Mononuclear cell (primary cell): ENCODE data around the gene POLR2M. TPM values are rescaled to one million over a fixed set of nuclear protein-coding genes. Genes with fewer than 3 reads are reported as not detected.

ENCODE experiments used
- H3K27me3 ChIP-seq: 2 replicates; pipeline ENCODE4 v1.6.0; 2011; ENCODE audit warnings: low read length, control low read depth; ENCODE audit not compliant: insufficient read depth
- H3K4me1 ChIP-seq: 2 replicates; pipeline ENCODE4 v1.5.1; 2011; ENCODE audit warnings: mild to moderate bottlenecking, low read length, control low read depth; ENCODE audit not compliant: insufficient read depth
- H3K4me3 ChIP-seq: 2 replicates; pipeline ENCODE4 v1.5.1; 2011; ENCODE audit warnings: mild to moderate bottlenecking, low read length, moderate library complexity
- H3K9me3 ChIP-seq: 2 replicates; pipeline ENCODE4 v1.5.1; 2011; ENCODE audit warnings: low read depth, mild to moderate bottlenecking, control low read depth, low read length
- total RNA-seq: library from RNA; depleted of rRNA; stranded (reverse); fragments of >200 nt; gene quantifications from one replicate; pipeline ENCODE4 v1.2.3, GENCODE V29; 2012

POLR2M gene
- total RNA-seq, 1 donor = 103 TPM

DNA sequence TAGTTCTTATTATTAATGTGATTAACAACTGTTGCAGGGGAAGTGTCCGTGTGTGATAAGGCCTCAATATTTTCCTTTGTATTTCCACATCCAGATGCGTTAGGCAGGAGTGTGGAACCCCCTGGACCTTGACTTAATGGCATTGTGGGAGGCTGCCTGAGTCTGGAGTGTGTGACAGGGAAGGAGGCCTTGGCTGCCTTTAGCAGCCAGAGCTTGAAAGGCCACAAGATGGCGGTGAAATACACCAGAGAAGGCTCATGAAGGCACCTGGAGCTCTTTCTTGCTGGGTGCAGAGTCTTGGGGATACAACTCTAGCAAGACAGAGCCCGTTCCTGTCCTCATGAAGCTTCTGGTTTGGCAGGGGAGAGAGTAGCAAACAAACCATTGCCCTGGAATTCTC, 36.9 kb downstream of the POLR2M start:
- no peaks in the 10 kb centered on the region for H3K27me3 ChIP-seq
- no peaks in the 10 kb centered on the region for H3K4me1 ChIP-seq
- no peaks in the 10 kb centered on the region for H3K9me3 ChIP-seq
- no peak overlapping the region for H3K4me3 ChIP-seq

DNA sequence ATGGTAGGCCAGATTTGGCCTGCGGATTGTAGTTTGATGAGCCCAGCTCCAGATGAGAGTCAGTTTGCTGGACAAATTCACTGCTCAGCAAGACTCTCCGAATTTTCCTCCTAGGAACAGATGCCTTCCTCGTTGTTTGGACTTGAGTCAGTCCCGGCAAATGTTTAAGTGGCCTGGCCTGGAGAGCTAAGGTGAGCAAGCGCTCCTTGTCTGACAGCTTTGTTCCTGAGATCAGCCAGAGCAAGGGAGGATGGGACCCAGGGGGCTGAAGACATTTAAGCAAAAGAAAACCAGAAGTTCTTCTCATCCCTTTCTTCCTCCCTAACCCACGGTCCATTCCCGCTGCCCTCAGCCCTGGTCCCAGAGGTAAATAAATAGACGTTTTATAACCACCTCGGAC, 40.3 kb downstream of the POLR2M start:
- Histone ChIP-seq H3K27me3 (no peaks in the 10 kb centered on the region), H3K4me3 (no peak overlapping the region), H3K9me3 (no peaks in the 10 kb centered on the region), H3K4me1 (no peaks in the 10 kb centered on the region)

DNA sequence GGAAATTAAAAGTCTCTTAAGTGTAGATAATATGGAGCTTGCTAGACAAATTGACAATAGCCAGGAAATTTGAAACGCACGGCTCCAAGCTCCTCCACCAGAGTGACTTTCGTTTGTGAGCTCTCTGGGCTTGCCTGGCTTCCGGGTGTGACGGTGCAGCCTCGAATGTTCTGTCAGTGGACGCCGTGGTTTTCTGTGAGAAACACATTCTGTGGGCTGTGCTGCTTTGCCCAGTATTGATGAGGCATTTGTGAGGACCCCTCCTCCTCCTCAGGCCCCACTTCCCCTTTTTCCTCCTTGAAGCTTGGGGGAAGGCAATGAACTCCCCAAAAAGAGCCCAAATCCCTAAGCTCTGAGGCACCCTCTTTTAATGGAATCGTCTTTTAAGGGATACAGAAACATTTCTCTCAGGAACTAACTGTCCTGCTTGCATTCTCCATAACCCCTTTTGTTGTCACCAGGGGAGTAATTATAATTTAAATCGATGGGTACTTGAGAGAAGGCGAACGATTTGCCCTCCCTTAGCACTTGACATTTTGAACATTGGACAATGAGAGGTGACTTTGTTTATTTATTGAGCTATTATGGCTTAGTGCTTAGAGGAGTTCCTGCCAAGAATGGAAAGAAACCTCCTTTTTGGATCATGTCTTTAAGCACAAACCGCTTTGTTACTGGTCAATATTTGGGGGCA, 40.8 kb downstream of the POLR2M start:
- Histone ChIP-seq H3K4me3 (no peak overlapping the region), H3K9me3 (no peaks in the 10 kb centered on the region)

DNA sequence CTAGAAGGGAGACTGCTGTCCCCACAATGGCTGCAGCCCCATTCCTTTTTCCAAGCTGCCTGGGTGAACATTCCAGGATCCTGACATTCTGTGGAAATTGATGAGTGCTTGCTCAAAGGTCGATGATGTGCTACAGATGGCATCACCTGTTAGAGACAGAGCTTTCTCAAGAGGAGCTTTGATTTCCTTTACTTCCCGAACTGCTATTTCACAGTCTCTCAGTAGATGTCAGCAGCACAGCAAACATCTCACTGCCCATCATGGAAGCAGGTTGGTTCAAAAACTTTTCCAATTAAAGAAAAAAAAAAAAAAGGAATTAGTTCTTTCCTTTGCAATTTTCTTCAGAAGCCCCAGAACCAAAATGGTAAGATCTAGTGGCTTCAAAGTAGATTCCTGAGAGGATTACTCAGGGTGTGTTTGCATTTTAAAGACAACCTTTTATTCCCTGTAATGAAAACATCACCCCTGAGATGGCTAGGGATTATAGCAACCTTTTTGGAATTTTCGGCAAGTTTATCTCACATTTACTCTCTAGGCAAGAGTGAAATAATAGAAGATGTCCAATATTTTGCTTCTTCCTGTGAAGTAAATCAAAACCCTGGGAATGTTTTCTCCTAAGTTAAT, 44.8 kb downstream of the POLR2M start:
- no peaks in the 10 kb centered on the region for H3K4me1 ChIP-seq
- no peaks in the 10 kb centered on the region for H3K27me3 ChIP-seq
- H3K4me3 ChIP-seq = no peak overlapping the region
- no peaks in the 10 kb centered on the region for H3K9me3 ChIP-seq

More for the DNA sequence above, 40.8 kb downstream of the POLR2M start:
- Histone ChIP-seq H3K27me3 (no peaks in the 10 kb centered on the region), H3K4me1 (no peaks in the 10 kb centered on the region)

DNA sequence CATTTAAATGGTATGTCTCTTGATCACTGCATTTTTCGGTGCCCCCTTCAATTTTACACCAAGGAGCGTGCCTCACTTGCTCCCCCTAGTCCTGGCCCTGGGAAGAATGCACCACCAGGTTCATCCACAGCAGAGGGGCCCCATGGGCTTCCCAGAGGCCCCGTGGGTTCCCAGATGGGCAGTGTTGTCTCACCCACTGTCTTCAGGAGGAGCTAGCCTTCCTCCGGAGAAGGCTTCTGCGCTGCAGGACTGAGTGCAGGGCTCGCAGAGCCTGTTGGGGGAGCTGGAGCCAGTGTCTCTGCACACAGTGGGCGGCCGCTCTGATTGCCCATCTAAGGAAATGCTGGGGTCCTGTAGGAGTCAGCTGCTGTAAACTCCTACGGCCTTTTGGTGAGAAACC, 45.9 kb downstream of the POLR2M start:
- H3K9me3 ChIP-seq = no peaks in the 10 kb centered on the region
- no peak overlapping the region for H3K4me3 ChIP-seq

DNA sequence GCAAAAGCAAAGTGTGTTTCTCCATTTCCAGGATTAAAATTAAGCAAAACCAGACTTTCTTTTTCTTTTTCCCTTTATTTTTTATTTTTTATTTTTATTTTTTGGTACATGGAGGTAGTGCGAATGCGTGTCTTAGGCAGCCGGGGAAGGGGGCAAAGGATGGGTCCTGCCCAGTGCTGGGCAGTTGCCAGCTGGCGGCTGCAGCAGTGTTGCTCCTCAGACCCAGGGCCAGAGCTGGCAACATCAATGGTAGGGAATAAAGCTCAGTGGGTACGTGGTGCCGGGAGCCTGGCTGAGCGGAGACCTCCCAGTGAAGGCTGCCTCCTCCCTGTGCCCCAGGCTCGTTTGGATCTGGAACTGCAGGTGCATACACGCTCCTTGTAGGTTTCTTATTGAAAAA, 46.3 kb downstream of the POLR2M start:
- no peaks in the 10 kb centered on the region for H3K9me3 ChIP-seq
- no peak overlapping the region for H3K4me3 ChIP-seq
- H3K27me3 ChIP-seq = no peaks in the 10 kb centered on the region
- no peaks in the 10 kb centered on the region for H3K4me1 ChIP-seq

More for the DNA sequence above, 45.9 kb downstream of the POLR2M start:
- no peaks in the 10 kb centered on the region for H3K27me3 ChIP-seq
- H3K4me1 ChIP-seq = no peaks in the 10 kb centered on the region

DNA sequence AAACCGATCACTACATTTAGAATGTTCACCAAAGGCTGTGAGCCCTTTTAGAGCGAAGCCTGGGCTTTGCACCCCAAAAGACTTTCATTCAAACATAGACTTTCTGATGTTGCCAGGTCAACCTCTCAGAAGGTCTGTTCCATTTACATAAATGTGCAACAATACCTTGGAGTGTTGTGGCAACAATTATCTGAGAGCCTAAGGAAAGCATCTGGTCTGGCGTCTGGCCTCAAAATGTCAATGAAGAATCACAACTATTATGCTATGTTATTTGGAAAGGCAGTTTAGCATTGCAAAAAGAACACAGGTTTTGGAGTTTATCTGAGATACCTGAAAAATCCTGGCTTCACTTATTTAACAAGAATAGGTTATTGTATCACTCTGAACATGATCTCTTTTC, 50.0 kb downstream of the POLR2M start:
- Histone ChIP-seq H3K9me3 (no peaks in the 10 kb centered on the region), H3K4me1 (no peaks in the 10 kb centered on the region), H3K27me3 (no peaks in the 10 kb centered on the region), H3K4me3 (no peak overlapping the region)

DNA sequence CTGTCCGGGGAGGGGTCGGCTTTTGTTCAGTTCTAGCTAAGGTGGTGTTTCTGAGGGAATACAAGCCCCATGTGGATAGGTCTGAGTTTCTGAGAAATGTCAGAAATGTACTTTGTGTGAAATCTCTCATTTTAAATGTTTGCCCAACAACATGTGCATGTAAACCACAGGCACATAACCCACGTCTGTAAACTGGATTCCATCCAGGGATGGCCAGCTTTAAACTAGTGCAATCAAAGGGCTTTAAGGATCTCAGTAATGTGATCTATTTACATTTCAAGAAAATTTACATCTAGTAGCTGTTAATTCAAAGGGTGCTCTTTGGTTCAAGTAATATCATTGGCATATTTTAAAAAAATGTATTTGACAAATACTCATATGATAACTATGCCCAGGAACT, 52.0 kb downstream of the POLR2M start:
- no peak overlapping the region for H3K4me3 ChIP-seq
- H3K9me3 ChIP-seq = no peaks in the 10 kb centered on the region
- no peaks in the 10 kb centered on the region for H3K4me1 ChIP-seq
- no peaks in the 10 kb centered on the region for H3K27me3 ChIP-seq

DNA sequence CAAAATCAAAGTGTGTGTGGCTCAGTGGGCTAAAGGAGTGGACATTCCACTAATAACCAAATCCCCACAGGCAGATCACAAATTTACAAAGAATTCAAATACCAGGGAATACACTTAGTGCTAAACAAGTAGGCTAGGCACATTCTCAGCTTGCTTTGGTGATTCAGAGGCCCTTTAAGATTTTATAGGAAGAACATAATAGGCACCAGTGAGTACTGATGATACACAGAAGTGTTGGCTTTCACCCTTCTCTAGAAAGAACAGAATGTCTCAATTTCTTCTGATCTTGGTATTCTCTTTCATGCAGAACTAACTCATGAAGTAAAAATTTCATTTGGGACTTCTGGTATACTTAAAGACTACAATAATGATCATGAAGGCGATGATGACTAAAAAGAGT, 55.0 kb downstream of the POLR2M start:
- no peak overlapping the region for H3K4me3 ChIP-seq
- H3K4me1 ChIP-seq = no peaks in the 10 kb centered on the region
- no peaks in the 10 kb centered on the region for H3K9me3 ChIP-seq
- H3K27me3 ChIP-seq = no peaks in the 10 kb centered on the region

DNA sequence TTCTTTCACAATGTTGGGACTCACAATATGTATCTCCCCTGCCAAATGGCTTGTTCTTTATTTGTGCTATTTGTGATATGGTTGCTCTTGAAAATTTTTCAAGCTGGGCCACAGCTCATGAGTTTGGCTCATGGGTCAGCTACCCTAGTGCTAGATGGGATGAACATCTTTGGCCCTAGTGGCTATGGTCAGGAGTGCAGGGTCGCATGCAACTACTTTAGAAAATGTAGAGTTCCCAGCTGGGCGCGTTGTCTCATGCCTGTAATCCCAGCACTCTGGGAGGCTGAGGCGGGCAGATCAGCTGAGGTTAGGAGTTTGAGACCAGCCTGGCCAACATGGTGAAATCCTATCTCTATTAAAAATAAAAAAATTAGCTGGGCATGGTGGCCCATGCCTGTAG, 55.8 kb downstream of the POLR2M start:
- Histone ChIP-seq H3K27me3 (no peaks in the 10 kb centered on the region), H3K9me3 (no peaks in the 10 kb centered on the region), H3K4me3 (no peak overlapping the region), H3K4me1 (no peaks in the 10 kb centered on the region)

DNA sequence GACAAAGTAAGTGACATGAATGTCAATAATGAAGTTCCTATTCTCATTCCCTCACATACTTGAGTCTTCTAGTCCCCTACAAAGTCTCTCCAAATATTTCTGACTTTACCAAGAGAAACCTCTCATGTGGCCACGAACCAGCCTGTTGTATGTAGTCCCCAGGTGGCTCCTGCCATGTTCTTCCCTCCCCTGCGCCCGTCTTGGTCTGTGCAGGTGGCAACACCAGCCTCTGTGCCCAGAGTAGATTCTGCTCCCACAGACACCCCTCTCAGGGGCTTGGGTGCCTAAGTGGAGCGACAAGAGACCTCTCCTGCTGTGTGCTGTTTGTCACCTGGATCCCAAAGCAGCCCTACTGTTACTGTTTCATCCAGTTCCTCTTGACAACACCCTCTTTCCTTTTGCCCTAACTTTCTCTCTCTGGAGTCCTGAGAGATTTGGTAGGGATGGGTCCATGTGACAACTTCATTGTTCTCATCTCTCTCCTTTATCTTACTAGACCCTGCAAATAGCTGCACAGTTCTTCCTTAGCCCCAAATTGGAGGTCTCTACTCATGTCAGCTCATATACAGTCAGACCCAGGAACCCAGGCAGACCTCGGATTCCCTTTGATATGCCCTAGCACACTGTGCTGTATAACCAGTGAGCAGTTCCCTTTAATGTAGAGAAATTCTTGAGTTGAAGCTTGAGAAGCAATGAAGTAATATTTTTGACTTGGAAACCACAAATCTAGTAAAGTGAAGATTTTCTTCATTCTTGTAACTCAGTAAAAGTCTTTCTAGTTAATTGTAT, 56.9 kb downstream of the POLR2M start:
- Histone ChIP-seq H3K4me1 (peaks cover 7% of the 10 kb centered on the region), H3K27me3 (no peaks in the 10 kb centered on the region), H3K4me3 (no peak overlapping the region), H3K9me3 (no peaks in the 10 kb centered on the region)

Other genes with a start within 250 kb of the POLR2M start
- 5.1 TPM for gene MYZAP, start 114.8 kb upstream of the POLR2M start, total RNA-seq